Measurements from ENCODE around the gene KLHL33.

GRCh38 chr14:20440882-20441281 is 4.9 kb upstream of the KLHL33 start:
- no peak for TF ChIP-seq EZH2 (IDR thresholded peaks at IDR 0.05; ENCODE audit: borderline replicate concordance)
- TF ChIP-seq, protein P1, sequence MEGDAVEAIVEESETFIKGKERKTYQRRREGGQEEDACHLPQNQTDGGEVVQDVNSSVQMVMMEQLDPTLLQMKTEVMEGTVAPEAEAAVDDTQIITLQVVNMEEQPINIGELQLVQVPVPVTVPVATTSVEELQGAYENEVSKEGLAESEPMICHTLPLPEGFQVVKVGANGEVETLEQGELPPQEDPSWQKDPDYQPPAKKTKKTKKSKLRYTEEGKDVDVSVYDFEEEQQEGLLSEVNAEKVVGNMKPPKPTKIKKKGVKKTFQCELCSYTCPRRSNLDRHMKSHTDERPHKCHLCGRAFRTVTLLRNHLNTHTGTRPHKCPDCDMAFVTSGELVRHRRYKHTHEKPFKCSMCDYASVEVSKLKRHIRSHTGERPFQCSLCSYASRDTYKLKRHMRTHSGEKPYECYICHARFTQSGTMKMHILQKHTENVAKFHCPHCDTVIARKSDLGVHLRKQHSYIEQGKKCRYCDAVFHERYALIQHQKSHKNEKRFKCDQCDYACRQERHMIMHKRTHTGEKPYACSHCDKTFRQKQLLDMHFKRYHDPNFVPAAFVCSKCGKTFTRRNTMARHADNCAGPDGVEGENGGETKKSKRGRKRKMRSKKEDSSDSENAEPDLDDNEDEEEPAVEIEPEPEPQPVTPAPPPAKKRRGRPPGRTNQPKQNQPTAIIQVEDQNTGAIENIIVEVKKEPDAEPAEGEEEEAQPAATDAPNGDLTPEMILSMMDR (IDR thresholded peaks at IDR 0.05; ENCODE audit: poor library complexity) = no peak
- no peak for TF ChIP-seq EZH2phosphoT487 (IDR thresholded peaks at IDR 0.05; ENCODE audit: low read depth, severe bottlenecking, unreplicated experiment)

Measured in hepatocyte (in vitro differentiated cells).